Measurements from ENCODE around the gene PADI6.
A peak's percentile ranks its signal among the peaks of the same experiment; 100 is the strongest.

The PADI6 gene

DNA sequence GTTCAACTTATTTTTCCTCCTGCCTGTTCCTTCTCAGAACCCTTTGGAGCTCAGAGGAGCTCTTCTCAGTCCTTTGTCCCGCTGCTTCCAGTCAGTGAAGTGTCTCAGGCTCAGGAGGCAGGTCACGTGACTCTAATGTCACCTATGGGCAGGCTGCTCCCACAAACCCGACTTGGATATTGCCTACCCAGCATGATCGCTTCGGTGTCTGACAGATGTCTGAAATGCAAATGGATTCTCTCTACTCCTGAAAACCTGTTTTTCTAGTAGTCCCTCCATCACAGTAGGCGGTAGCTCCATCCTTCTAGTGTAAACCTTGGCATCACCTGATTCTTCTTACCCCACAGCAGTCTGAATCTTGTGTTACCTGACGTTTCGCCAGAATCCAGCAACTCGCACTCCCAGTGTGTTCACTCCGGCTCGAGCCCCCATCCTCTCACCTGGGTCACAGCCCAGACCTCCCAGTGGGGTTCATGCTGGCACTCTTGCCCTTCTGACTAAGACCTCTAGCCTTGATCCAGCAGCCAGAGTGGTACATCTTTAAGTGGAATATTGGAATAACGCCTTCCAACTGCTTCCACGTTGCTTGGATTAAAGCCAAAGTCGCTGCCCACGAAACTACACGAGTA lies 5.4 kb downstream of the PADI6 start:
- Histone ChIP-seq H3K9ac (ENCODE audit: low read depth, low read length) (no peak overlapping the region), H3K27ac (ENCODE audit: low read depth, low read length) (peak overlapping the region; percentile 22), H3K27me3 (ENCODE audit: control insufficient read depth, insufficient read depth, low read length) (no peaks in the 10 kb centered on the region), H3K4me1 (ENCODE audit: control insufficient read depth, insufficient read depth, low read length) (peaks cover 11% of the 10 kb centered on the region; the same call in 1 of the 2 replicates), H3K9me3 (ENCODE audit: control insufficient read depth, insufficient read depth, low read length) (no peaks in the 10 kb centered on the region), H3K36me3 (ENCODE audit: control insufficient read depth, insufficient read depth, low read length) (no peaks in the 10 kb centered on the region), H3K4me3 (ENCODE audit: low read depth, low read length) (0 out of 2 replicates have a peak overlapping the region, but pooled peaks have one; percentile 7)

DNA sequence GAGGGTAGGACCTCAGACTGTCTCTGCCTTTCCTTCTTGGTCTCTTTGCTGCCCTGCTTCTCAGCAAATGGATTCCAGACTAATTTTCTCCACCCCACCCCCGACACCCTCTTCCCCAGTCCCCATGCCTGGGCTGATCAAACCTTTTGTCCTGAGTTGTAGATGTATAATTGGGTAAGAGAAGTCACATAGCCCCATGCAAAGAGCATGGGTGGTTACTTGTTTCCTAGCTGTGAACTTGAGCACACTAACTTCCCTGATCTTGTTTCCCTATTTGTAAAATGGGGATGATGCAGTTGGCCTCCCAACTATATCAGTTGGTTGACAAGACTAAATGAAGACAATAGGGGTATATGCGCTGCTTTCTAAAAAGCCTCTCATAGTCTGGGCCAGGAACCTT lies 9.2 kb downstream of the PADI6 start:
- no peaks in the 10 kb centered on the region for H3K27me3 ChIP-seq (ENCODE audit: control insufficient read depth, insufficient read depth, low read length)

DNA sequence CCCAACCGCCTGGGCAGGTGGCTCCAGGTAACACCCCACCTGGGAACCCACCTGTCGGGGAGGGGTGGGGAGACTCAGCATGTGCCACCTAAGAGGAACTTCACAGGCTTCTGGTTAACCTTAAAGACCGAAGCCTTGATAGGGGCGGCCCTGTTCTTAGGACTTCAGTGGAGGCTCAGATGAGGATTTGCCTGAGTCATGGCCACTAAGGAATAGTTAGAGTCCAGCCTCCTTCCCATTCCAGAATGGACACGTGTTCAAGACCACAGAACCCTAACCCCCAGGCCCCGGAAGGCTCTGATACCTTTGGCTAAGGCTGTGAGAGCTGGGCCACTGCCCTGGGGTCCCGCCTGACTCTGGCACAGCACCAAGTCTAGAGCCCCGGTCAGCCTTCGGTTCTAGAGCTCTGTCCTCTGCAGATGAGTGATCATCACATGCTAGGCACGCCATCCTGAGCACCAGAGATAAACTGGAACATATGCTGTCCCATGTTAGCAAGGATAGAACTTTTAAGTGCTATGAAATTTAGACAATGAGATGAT lies 20.3 kb downstream of the PADI6 start:
- Histone ChIP-seq H3K36me3 (ENCODE audit: control insufficient read depth, insufficient read depth, low read length) (no peaks in the 10 kb centered on the region), H3K27ac (ENCODE audit: low read depth, low read length) (no peak overlapping the region), H3K27me3 (ENCODE audit: control insufficient read depth, insufficient read depth, low read length) (no peaks in the 10 kb centered on the region), H3K9ac (ENCODE audit: low read depth, low read length) (no peak overlapping the region), H3K9me3 (ENCODE audit: control insufficient read depth, insufficient read depth, low read length) (no peaks in the 10 kb centered on the region), H3K4me1 (ENCODE audit: control insufficient read depth, insufficient read depth, low read length) (no peaks in the 10 kb centered on the region), H3K4me3 (ENCODE audit: low read depth, low read length) (no peak overlapping the region)

More for the DNA sequence above, 9.2 kb downstream of the PADI6 start:
- Histone ChIP-seq H3K36me3 (ENCODE audit: control insufficient read depth, insufficient read depth, low read length) (no peaks in the 10 kb centered on the region), H3K4me1 (ENCODE audit: control insufficient read depth, insufficient read depth, low read length) (peaks cover 11% of the 10 kb centered on the region; the same call in 1 of the 2 replicates), H3K4me3 (ENCODE audit: low read depth, low read length) (no peak overlapping the region), H3K9me3 (ENCODE audit: control insufficient read depth, insufficient read depth, low read length) (no peaks in the 10 kb centered on the region), H3K9ac (ENCODE audit: low read depth, low read length) (no peak overlapping the region), H3K27ac (ENCODE audit: low read depth, low read length) (no peak overlapping the region)

DNA sequence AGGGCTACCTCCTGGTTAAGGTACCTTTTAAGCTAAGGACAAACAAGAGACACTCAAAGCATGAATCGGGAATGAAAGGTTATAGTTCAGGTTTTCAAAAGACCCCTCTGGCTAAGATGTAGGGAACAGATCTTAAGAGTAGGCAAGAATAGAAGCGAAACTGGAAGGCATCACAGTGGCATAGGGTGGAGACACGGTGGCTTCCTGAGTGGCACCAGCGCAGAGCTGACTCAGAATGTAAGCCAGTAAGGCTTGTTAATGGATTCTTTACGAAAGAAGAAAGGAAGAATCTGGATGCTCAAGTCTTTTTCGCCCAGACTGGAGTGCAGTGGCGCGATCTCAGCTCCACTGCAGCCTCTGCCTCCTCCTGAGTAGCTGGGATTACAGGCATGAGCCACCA lies 21.2 kb downstream of the PADI6 start:
- Histone ChIP-seq H3K27ac (ENCODE audit: low read depth, low read length) (no peak overlapping the region), H3K27me3 (ENCODE audit: control insufficient read depth, insufficient read depth, low read length) (no peaks in the 10 kb centered on the region), H3K4me3 (ENCODE audit: low read depth, low read length) (no peak overlapping the region), H3K36me3 (ENCODE audit: control insufficient read depth, insufficient read depth, low read length) (no peaks in the 10 kb centered on the region), H3K9me3 (ENCODE audit: control insufficient read depth, insufficient read depth, low read length) (no peaks in the 10 kb centered on the region), H3K4me1 (ENCODE audit: control insufficient read depth, insufficient read depth, low read length) (no peaks in the 10 kb centered on the region), H3K9ac (ENCODE audit: low read depth, low read length) (no peak overlapping the region)

DNA sequence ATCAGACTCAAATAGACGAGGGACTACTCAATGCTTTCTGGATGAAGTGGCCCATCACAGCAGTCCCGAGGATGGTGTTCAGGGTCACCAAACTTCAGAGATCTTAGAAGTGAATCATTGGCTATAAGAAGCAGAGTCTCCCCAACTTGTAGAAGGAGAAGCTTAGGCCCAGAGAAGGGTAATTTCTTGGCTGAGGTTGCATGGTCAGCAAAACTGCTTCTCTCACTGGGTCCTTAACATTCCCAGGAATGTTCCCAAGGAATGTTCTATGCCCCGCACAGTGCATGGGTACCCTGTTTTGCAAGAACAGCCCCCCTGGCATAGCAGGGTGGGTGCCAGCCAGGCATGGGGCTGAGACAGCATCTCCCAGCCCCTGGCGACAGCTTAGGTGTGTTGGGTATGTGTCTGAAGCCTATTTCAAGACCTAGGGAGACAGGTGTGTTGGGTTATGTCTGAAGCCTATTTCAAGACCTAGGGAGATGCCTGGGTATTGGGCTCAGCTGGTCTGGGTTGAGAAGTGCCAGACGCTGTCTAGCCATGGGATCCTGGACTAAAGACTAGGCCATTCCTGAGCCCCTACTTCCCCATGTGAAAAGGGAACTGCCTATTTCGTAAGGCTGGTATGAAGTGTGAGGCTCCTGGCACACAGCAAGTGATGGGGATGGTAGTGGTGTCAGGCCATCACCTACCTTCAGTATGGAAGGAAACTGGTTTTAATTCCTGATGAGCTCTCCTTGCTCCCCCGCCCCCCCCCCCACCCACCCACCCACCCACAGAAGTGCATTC lies 26.1 kb downstream of the PADI6 start:
- no peaks in the 10 kb centered on the region for H3K27me3 ChIP-seq (ENCODE audit: control insufficient read depth, insufficient read depth, low read length)
- no peak overlapping the region for H3K27ac ChIP-seq (ENCODE audit: low read depth, low read length)
- no peaks in the 10 kb centered on the region for H3K36me3 ChIP-seq (ENCODE audit: control insufficient read depth, insufficient read depth, low read length)
- no peak overlapping the region for H3K9ac ChIP-seq (ENCODE audit: low read depth, low read length)
- H3K4me1 ChIP-seq (ENCODE audit: control insufficient read depth, insufficient read depth, low read length), result peaks cover 3% of the 10 kb centered on the region; the same call in 1 of the 2 replicates
- no peaks in the 10 kb centered on the region for H3K9me3 ChIP-seq (ENCODE audit: control insufficient read depth, insufficient read depth, low read length)
- no peak overlapping the region for H3K4me3 ChIP-seq (ENCODE audit: low read depth, low read length)

DNA sequence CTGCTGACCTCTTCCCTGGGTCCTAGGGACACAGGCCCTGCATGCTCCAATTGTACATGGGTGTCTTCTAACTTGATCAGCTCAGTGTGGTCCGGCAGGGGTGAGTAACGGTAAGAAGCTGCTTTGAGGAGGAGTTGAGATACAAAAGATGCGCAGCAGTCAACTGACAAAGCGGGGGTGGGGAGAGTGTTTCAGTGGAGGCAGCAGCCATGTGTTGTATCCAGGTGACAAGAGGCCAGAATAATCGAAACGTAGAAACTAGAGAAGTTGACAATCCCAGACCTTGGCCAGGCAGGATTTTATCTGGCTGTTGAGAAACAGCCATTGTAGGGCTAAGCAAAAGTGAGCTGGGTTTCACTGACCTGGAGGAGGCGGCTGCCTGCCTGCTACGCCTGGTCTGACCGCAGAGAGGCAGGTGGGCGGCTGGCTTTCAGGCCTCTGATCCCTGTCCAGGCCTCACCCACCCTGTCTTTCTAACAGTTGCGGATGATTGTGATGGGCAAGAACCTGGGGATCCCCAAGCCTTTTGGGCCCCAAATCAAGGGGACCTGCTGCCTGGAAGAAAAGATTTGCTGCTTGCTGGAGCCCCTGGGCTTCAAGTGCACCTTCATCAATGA lies 28.8 kb downstream of the PADI6 start:
- no peaks in the 10 kb centered on the region for H3K27me3 ChIP-seq (ENCODE audit: control insufficient read depth, insufficient read depth, low read length)
- peaks cover 6% of the 10 kb centered on the region; the same call in 1 of the 2 replicates for H3K4me1 ChIP-seq (ENCODE audit: control insufficient read depth, insufficient read depth, low read length)
- H3K27ac ChIP-seq (ENCODE audit: low read depth, low read length), result no peak overlapping the region
- no peaks in the 10 kb centered on the region for H3K9me3 ChIP-seq (ENCODE audit: control insufficient read depth, insufficient read depth, low read length)
- H3K4me3 ChIP-seq (ENCODE audit: low read depth, low read length), result no peak overlapping the region
- no peak overlapping the region for H3K9ac ChIP-seq (ENCODE audit: low read depth, low read length)
- H3K36me3 ChIP-seq (ENCODE audit: control insufficient read depth, insufficient read depth, low read length), result peaks cover 3% of the 10 kb centered on the region; the same call in 1 of the 2 replicates

DNA sequence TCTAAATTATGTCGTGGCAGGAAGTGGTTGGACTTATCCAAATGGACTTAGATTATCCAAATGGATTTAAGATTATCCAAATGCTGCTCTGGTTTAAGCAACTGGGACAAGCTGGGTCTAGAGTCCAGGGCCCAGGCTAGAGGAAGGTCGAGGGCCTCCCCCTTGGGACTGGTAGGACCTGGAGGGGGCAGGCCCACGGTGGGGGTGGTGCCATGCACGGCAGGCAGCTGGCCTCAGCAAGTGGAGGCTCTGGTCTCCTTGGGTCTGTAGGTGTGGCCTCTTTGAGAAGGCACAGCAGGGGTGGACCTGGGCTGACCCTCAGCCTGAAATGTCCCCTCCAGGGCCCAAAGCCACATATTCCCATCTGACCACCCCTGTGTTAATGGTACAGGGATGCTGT lies 29.8 kb downstream of the PADI6 start:
- Histone ChIP-seq H3K4me1 (ENCODE audit: control insufficient read depth, insufficient read depth, low read length) (peaks cover 6% of the 10 kb centered on the region; the same call in 1 of the 2 replicates), H3K9ac (ENCODE audit: low read depth, low read length) (no peak overlapping the region)

DNA sequence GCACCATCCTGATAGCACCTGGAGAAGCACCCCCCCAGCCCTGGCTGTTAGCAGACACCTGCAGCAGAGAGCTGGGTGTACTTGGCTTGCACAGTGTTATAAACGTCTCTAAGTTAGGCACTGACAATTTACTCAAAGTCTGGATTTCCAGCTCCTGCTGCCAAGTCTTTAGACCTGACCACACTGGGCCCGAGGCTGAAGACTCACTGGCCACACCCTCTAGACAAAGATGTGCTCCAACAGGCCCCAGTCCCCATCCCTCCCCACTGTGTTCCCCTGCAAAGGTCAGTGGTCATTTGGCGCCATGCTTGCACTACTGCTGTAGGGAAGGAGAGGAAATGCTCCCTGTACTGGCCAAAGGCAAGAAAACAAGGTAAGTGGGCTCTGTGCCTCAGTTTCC lies 31.1 kb downstream of the PADI6 start:
- H3K36me3 ChIP-seq (ENCODE audit: control insufficient read depth, insufficient read depth, low read length), result peaks cover 20% of the 10 kb centered on the region
- H3K27ac ChIP-seq (ENCODE audit: low read depth, low read length), result no peak overlapping the region
- H3K27me3 ChIP-seq (ENCODE audit: control insufficient read depth, insufficient read depth, low read length), result no peaks in the 10 kb centered on the region
- no peak overlapping the region for H3K9ac ChIP-seq (ENCODE audit: low read depth, low read length)
- peaks cover 6% of the 10 kb centered on the region; the same call in 1 of the 2 replicates for H3K4me1 ChIP-seq (ENCODE audit: control insufficient read depth, insufficient read depth, low read length)
- H3K4me3 ChIP-seq (ENCODE audit: low read depth, low read length), result no peak overlapping the region
- H3K9me3 ChIP-seq (ENCODE audit: control insufficient read depth, insufficient read depth, low read length), result no peaks in the 10 kb centered on the region

More for the DNA sequence above, 29.8 kb downstream of the PADI6 start:
- H3K27me3 ChIP-seq (ENCODE audit: control insufficient read depth, insufficient read depth, low read length), result no peaks in the 10 kb centered on the region
- H3K9me3 ChIP-seq (ENCODE audit: control insufficient read depth, insufficient read depth, low read length), result no peaks in the 10 kb centered on the region
- no peak overlapping the region for H3K27ac ChIP-seq (ENCODE audit: low read depth, low read length)
- H3K4me3 ChIP-seq (ENCODE audit: low read depth, low read length), result no peak overlapping the region
- H3K36me3 ChIP-seq (ENCODE audit: control insufficient read depth, insufficient read depth, low read length), result peaks cover 8% of the 10 kb centered on the region

DNA sequence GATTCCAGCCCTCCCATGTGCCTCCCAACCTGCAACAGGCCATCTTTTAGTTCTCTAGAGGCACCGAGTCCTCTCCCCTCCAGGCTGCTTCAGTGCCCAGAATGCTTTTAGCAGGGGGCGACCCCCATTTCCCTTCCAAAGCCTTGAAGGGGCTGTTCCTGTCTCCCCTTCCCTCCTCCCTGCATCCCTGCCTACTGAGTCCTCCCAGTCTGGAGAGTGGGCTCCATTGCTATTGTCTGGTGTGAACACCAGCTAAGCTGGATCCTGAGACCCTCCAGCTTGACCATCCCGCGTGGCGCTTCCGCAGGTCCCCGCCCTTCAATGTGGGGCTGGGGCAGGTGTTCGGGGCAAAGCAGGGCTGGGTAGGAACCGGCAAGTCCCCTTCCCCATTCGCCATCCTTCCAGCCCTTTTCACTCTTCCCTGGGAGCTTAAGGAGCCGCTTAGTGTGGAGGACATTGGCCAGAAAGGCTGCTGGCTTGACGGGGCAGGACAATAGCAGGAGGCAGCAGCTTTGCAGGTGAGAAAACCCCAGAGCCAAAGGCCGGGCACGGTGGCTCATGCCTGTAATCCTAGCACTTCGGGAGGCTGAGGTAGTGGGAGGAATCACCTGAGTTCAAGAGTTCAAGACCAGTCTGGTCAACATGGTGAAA lies 32.2 kb downstream of the PADI6 start:
- Histone ChIP-seq H3K27me3 (ENCODE audit: control insufficient read depth, insufficient read depth, low read length) (no peaks in the 10 kb centered on the region), H3K4me3 (ENCODE audit: low read depth, low read length) (no peak overlapping the region), H3K4me1 (ENCODE audit: control insufficient read depth, insufficient read depth, low read length) (peaks cover 6% of the 10 kb centered on the region; the same call in 1 of the 2 replicates), H3K9ac (ENCODE audit: low read depth, low read length) (no peak overlapping the region), H3K9me3 (ENCODE audit: control insufficient read depth, insufficient read depth, low read length) (no peaks in the 10 kb centered on the region), H3K27ac (ENCODE audit: low read depth, low read length) (no peak overlapping the region), H3K36me3 (ENCODE audit: control insufficient read depth, insufficient read depth, low read length) (peaks cover 31% of the 10 kb centered on the region)

DNA sequence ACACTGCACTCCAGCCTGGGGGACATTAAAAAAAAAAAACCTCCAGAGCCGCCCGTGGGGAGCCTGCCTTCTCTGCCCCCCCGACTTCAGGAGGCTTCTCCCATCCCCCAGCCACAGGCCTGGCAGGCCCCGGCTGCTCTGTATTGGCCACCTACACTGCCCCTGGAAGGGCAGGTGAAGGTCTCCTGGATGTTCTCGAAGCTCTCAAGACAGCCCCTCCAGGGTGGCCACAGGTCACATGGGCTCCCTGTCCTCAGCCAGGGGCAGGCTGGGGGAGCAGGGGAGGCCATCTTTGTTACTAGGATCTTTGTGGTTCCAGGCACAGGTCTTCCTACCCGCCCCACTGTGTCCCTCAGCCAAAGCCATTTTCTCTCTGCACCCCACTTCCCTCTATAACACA lies 32.8 kb downstream of the PADI6 start:
- peaks cover 38% of the 10 kb centered on the region for H3K36me3 ChIP-seq (ENCODE audit: control insufficient read depth, insufficient read depth, low read length)
- H3K27ac ChIP-seq (ENCODE audit: low read depth, low read length), result no peak overlapping the region
- no peak overlapping the region for H3K4me3 ChIP-seq (ENCODE audit: low read depth, low read length)
- no peaks in the 10 kb centered on the region for H3K27me3 ChIP-seq (ENCODE audit: control insufficient read depth, insufficient read depth, low read length)
- peaks cover 6% of the 10 kb centered on the region; the same call in 1 of the 2 replicates for H3K4me1 ChIP-seq (ENCODE audit: control insufficient read depth, insufficient read depth, low read length)
- H3K9ac ChIP-seq (ENCODE audit: low read depth, low read length), result no peak overlapping the region
- H3K9me3 ChIP-seq (ENCODE audit: control insufficient read depth, insufficient read depth, low read length), result no peaks in the 10 kb centered on the region

All from HUES48 (cell line).